Activated CD4-positive, alpha-beta T cell treated with anti-CD3 and anti-CD28 coated beads, Interleukin-2, amount 50 U/mL, for 48 hours (primary cell): ENCODE results near the gene RASA3.

Source experiments
- DNase-seq, 2 experiments: peaks; one replicate each; pipeline ENCODE4 v3.0.0-alpha.2; 2020

RASA3 gene

DNA sequence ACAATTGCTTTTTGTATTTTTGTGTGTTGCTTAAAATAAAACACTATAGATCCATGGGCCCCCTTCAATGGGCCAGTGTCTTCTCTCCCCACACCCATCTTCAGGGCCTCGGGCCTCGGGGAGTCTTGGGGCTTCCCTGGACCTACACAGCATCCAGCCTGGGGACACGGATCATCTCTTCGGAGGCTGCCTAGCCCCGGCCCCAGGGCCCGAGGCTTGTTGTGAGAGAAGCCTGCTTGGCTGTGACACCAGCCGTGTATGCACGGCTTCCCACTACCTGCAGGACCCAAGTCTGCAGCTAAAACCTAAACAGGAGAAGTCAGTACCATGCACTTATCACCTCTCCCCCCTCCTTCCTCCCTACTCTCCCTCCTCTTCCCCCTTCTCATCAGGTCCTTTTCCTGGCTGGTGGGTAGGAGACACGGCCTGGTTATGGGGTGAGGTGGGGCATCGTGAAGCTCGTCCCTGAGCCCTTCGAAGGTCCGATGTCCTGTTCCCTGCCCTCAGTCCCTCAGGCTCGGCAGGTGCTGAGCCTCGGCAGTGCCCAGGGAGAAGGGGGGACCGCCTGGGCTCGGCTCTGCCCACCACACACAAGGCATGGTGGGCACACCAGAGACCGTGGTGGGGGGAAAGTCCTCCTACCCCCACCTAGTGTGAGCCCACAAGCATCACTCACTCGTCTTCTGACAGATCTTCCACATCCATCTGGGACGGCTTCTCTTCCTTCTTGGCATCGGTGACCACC, 168.0 kb downstream of the RASA3 start:
- DNase-seq, result no peak

DNA sequence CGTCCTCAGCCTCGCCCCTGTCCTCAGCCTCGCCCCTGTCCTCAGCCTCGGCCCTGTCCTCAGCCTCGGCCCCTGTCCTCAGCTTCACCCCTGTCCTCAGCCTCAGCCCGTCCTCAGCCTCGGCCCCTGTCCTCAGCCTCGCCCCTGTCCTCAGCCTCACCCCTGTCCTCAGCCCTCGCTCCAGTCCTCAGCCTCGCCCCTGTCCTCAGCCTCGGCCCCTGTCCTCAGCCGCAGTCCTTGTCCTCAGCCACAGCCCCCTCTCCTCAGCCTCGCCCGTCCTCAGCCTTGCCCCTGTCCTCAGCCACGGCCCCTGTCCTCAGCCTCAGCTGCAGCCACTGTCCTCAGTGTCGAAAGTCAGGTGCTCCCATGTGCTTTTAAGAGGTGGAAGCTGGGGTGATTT, 169.0 kb downstream of the RASA3 start:
- no peak for DNase-seq

DNA sequence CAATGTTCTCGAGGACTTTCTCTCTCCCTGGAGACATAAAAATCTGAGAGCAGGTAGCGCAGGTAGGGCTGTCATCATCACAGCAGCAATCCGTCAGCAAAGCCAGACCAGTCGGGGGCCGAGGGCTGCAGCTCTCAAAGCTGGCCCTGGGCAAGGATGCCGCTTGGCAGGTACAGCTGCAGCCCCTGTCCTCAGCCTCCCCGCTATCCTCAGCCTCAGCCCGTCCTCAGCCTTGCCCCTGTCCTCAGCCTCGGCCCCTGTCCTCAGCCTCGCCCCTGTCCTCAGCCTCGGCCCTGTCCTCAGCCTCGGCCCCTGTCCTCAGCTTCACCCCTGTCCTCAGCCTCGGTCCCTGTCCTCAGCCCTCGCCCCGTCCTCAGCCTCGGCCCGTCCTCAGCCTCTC, 169.4 kb downstream of the RASA3 start:
- DNase-seq, result no peak

DNA sequence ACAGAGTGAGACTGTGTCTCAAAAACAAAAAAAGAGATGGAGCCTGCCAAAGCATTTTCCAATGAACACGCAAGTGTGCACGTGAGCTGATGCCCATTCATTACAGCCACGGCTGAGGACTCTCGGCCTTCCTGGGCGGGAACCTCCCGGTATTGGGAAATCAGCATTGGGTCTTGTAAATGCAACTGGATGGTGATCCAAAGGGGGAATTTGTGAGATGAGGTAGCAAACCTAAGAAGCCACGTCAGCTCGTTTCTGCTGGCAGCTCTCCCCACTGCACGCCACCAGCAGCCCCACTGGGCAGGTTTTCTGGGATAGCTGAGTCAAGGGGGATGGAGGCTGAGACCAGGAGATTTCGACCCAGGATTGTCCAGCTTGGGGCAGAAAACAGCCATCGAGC, 170.0 kb downstream of the RASA3 start:
- no peak for DNase-seq

DNA sequence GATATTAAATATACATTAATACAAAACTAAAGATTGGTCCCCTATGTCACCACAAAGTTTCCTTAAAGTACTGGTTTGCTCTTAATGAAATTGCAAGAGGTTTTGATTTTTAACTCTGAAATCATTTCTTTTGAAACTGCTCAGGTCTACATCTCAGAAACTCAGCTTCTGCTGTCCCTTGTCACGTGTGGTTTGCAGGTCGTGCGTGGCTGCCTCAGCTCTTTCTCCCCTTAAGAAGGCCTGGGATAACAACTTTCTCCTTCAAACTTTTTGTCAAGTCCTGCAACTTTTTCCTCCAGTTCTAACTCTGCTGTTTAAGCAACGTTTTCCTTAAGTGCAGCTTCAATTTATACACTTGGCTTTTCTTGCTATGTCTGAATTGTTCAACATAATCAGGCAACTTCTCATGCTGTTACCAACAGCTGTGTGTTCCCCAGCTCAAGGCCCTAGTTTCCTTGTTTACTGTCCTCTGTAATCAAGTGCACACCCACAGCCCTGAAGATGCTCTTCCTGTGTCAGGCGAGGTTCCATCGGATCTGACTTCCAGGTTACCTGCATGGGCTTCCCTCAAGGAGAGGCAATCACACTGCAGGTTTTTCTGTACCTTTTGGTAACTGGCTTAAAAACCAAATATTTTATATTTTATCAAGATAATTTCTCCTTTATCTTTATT, 172.0 kb downstream of the RASA3 start:
- DNase-seq, result no peak

DNA sequence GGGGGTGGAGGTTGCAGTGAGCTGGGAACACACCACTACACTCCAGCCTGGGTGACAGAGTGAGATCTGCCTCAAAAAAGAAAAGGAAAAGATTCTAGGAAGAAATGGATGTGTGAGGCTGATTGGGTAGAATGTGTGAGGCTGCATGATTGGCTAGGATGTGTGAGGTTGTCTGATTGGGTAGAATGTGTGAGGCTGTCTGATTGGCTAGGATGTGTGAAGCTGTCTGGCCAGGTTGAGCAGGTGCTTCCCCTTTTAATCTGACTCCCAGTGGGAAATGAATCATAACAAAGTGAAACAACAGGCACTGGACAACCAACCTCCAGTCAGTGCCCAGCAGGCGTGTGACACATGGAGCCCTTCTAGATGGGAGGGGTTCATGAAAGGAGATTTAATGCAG, 173.2 kb downstream of the RASA3 start:
- DNase-seq, result no peak

DNA sequence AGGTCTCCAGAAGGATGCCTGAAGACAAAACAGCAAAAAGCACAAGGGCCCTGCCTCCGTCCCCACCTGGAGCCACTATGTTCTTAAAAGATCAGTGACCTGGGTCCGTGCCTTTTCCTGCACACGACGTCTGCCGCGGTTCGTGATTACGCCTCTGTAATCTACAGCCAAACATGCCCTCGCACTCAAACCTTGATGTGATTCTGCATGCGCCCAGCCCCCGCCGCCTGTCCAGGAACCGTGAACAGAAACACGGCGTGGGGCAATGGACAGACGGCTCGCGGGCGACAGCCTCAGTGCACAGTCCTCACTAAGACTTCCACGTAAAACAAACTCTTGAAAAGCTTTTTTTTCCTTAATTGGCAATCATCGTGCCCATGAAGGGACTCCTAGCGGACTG, 174.1 kb downstream of the RASA3 start:
- no peak for DNase-seq

DNA sequence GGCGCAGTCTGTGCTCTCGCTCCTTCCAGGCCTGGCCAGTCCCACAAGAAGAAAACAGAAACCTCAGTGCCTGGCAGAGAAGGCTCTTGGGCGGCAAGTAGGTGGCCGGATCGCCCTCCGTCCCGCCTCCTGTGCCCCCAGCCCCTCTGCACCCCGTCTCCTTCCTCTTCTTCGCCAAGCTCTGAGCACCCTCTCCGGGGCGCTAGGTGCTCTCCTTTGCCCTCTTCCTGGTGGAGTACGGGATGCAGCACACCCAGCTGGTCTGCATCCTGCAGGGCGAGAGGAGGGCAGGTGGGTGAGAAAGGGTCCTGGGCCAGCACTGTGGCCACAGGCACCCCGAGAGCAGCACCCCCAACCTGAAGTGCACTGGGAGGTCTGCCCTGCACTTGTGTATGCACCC, 175.9 kb downstream of the RASA3 start:
- no peak for DNase-seq

DNA sequence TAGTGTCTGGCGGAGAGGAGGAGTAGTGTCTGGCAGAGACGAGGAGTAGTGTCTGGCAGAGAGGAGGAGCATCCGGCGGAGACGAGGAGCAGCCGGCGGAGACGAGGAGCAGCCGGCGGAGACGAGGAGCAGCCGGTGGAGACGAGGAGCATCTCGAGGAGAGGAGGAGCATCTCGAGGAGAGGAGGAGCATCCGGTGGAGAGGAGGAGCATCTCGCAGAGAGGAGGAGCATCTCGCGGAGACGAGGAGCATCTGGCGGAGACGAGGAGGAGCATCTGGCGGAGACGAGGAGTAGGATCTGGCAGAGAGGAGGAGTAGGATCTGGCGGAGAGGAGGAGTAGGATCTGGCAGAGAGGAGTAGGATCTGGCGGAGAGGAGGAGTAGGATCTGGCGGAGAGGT, 176.7 kb downstream of the RASA3 start:
- DNase-seq, result no peak

DNA sequence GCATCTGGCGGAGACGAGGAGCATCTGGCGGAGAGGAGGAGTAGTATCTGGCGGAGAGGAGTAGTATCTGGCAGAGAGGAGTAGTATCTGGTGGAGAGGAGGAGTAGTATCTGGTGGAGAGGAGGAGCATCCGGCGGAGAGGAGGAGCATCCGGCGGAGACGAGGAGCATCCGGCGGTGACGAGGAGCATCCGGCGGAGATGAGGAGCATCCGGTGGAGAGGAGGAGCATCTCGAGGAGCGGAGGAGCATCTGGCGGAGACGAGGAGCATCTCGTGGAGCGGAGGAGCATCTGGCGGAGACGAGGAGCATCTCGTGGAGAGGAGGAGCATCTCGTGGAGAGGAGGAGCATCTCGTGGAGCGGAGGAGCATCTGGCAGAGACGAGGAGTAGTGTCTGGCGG, 177.2 kb downstream of the RASA3 start:
- no peak for DNase-seq

DNA sequence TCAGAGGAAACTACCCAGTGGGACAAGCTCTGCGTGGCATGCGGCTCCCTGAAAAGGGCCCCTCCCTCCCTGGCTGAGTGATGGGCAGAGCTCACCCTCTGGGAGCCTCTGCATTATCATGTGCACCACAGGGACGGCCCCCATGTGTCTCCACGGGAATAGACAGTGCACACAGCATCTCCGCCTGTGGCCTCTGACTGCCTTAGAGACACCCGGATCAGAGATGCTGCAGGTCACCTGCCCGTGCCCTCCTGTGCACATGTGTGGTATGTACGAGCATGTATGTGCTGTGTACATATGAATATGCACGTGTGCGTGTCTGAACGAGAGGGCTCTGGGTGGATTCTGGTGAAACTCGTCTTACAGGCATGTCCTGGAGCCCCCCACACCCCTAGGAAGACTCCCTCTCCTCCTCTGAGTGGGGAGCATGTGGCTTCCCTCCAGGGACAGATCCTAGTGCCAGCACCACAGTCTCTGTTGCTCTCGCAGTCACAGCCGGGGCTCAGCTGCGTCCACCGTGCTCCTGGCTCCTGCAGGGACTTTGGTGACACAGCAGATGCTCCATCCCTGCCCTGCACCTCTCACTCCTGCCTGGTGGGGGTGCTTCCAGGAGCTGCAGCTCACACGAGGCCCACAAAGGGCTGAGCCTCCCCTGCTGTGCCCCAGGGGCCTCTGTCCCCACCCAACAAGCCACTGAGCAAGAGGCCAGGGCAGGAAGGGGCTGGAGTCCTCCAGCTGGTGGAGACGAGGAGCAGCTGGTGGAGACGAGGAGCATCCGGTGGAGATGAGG, 178.2 kb downstream of the RASA3 start:
- DNase-seq, result no peak

DNA sequence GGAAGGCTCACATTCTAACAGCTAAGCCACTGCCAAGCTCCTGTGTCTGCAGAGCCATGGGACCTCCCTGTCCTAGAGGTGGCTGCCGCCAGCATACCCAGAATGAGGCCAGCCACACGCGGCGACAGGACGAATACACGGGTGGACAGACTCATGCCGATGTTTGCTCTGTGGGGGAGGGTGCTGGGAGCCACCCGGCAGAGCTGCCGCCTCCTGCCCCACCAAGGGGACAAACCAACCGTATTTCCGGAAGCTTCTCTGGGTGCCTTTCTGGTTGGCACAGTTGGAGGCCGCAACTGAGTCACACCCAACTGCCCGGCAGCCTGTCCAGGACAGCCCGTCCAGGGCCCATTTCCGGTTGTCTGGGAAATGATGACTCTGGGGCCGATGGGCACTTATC, 178.9 kb downstream of the RASA3 start:
- DNase-seq, result no peak

DNA sequence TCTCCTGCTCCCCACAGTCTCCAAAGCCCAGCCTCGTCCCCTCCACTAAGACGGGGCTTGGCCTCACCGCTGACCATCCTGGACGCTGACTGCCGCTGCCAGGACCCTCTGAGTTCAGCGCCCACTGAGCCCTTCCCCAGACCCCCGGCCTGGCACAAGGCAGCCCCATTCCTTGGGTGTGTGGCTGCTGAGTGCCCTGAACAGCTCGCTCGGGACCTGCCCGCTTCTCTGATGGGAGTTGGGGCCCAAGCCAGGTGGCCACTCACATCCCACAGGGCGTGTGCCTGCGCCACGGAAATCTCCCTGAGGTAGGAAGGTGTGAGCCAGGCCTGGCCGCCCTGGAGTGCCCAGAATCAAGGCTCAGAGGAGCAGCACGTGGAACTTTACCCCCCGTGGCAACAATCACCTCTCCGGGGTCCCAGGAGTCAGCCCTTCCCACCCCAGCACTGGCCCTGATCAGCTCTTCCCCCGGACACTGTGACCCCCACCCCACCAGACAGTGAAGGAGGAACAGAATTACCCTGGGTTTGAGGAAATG, 179.4 kb downstream of the RASA3 start:
- DNase-seq, result no peak

DNA sequence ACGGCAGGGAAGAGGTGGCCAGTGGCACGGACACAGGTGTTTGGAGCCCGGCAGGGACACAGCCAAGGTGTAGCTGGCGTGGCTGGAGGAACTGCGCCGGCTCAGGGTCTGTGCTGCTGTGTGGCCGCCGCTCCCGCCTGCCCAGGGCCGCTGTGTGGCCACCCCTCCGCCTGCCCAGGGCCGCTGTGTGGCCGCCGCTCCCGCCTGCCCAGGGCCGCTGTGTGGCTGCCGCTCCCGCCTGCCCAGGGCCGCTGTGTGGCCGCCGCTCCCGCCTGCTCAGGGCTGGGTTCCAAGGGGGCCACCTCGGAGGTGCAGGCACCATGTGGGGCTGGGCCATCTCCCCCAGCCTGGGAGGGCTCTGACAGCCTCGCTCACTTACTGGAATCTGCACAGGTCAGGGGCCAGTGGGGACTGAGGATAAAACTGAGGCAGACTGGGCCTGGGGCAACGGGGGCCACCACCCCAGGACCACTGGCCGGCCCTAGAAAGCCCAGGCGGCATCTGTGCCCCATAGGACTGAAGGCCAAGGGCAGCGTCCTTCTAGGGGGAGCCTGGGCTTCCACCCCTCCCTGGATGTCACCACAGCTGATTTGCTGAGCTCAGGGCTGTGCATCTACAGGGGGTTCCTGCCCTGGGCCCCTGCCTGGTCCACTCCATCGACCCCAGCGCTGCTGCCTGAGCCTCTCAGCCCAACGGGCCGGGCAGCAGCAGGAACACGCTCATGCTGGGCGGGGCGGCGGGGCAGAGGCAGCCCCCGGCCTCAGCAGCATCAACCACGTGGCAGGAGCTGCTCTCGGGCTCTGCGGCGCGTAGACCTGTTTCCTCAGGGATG, 180.1 kb downstream of the RASA3 start:
- no peak for DNase-seq

DNA sequence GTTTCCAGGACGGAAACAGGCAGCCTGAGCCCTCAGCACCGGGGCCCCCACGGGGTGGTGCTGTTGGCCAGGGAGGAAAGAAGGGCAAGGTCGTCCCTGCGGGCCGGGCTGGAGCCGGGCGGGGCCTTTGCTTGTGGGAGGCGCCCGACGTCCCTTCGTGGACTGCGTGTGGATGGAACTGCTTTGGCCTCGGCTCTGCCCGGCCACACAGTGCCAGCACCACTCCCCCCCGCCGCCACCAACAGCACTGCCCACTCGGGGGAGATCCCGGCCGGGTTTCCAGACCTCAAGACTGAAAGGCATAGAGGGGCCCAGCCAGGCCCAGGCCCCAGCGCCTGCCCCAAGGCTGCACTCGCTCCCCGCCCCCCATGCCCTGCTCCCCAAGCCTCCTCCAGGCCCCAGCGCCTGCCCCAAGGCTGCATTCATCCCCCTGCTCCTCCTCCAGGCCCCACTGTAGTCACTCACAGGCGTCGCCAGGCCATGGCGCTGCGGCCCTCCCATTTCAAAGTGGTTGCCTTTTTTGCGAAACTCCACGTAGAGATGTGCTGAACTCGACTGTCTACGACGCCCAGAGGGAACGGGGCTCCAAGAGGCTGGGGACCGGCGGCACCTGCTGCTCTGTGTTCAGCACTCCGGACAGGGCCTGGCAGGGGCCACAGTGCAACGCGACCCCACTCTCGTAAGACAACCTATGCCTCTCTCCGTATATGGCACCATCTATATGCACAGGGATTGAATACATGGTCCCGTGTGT, 181.0 kb downstream of the RASA3 start:
- DNase-seq, result peak; percentile 71 to 75

DNA sequence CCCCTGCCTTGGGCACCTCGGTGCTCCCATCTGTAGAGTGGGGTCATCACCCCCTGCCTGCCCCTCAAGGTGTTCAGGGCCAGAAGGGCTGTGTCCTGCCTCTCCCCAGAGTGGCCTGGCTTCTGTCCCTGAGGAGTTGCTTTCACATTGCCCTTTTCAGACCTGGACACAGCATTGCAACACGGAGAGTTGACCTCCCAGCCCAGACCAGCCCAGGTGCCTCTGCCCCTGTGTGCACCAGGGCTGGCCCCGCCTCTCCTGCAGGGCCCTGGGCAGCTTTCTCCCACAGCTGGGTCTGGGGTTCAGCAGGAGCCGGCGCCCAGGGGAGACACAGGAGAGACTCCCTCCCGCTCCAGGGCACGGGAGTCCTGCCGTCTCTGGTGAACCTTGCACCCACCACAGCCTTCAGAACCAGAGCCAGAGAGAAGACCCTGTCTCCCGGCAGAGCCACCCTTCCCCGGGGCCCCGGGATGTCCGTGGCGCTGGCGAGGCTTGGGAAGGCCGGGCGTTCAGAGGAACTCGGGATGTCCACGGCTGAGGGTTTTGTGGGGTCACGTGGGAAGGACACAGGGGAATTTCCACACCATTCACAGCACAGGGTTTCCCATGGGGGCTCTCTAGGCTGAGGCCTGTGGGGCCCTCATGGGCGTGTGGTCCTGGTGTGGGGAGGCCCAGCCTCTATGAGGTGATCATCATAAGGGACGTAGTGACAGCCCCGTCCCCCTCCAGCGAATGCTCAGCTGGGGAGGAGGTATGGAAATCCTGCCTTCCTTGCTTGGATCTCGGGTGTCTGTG, 181.8 kb downstream of the RASA3 start:
- no peak for DNase-seq

DNA sequence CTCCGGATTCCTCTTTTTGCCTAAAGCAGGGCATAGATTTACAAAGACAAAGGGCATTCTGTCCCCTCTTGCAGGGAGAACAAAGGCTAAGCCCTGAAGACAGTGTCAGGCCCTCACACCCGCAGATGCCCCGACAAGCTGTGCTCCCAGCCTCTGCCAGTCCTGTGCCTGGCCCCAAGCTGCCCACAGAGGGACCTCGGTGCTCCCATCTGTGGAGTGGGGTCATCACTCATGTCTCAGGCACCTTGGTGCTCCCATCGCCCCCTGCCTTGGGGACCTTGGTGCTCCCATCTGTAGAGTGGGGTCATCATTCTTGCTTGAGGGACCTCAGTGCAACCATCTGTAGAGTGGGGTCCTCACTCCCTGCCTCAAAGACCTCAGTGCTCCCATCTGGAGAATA, 182.9 kb downstream of the RASA3 start:
- no peak for DNase-seq

DNA sequence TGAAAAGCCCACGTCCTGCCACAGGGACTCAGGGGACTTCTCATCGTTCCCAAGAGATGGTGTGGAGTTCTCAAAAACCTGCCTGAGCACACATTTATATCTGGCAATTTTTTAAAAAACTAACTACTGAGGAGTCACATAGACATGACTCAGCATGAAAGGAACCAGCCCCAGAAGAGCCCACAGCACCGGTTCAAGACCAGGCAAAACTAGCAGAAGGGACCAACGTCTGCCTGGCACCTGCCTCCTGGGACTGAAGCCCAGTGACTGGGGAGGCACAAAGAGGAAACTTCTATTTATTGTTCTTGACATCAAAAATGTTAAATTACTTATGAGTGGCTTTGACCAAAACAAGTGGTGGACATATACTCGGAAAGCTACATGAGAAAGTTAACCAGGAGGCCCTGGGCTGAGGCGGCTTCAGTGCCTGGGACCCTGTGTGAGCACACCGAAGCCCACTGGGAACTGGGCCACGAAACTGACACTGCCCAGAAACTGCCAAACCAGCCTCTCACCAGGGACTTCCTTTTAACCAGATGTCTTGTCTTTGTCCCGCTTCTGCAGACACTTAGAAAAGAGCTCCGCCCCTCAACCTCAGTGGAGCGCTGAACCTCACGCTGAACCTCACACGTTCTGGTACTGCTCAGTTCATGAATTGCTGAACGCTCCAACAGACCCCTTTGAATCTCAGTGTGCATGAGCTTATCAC, 184.2 kb downstream of the RASA3 start:
- no peak for DNase-seq

DNA sequence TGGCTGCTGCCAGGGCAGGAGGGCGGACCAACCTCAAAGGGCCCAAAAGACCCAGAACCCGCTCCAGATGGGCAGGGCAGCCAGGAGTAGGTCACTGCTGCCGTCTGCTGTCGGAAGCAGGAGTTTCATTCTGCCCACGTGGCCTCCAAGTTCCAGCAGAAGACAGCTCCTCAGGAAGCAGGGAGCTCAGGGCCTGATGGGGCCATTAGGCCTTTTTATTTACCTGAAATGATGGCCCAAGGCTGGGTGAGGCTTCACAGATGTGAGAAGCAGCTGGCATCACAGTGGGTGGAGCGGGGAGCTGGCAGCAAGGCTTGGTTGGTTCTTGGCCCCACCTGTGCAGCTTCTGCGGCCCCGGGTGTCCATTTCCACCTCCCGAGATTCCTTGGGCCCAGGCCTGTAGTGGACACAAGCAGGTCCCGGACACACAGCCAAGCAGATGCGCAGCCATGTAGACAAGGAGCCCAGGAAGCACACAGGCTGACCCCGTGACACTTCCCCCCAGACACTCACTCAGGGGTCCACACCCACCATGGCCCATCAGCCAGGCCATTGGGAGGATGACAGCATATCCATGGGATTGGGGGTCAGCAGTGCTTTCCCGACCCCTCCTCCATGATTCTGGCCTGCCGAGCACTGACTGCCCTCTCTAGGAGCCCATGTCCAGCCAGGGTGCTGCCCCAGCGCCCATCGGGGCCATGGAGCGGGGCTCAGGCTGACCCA, 185.0 kb downstream of the RASA3 start:
- no peak for DNase-seq
